DND-41 (cell line): Measurements from ENCODE around the gene PRELID1.
"Not testable (repeated sequence)": the region's sequence is repeated elsewhere in the genome, so short reads cannot be mapped to it uniquely, and the experiment has no call there.

Experiments used
- CTCF ChIP-seq: IDR thresholded peaks from 2 replicates; pipeline ENCODE4 v1.5.1; 2012; ENCODE audit warnings: borderline replicate concordance, low read length, moderate library complexity, mild to moderate bottlenecking; ENCODE audit not compliant: poor library complexity, severe bottlenecking; ENCODE audit errors: extremely low read depth
- EZH2 ChIP-seq: IDR thresholded peaks from 3 replicates; pipeline ENCODE4 v1.6.1; 2012; ENCODE audit warnings: borderline replicate concordance, low read depth, mild to moderate bottlenecking, moderate library complexity, low read length, inconsistent platforms; ENCODE audit not compliant: severe bottlenecking

GRCh38 chr5:177343000-177343399, 39.4 kb downstream of the PRELID1 start:
- TF ChIP-seq CTCF, EZH2: not testable (repeated sequence)
